T-helper 2 cell treated with Interferon-gamma antibody and Interleukin-4, amounts not matched to agents 5 μg/mL and 100 μg/mL, for 36 hours (primary cell): ENCODE results near the gene HCCS.

ENCODE experiments used
- DNase-seq: peaks from one replicate; pipeline ENCODE4 v3.0.0; 2021; ENCODE audit warnings: low spot score
- H3K27ac Mint-ChIP-seq: one replicate; pipeline ENCODE4 v1.8.0; 2021; ENCODE audit warnings: mild to moderate bottlenecking, mixed read lengths
- H3K27me3 Mint-ChIP-seq: one replicate; pipeline ENCODE4 v1.8.0; 2021; ENCODE audit warnings: low read depth, mixed read lengths
- H3K36me3 Mint-ChIP-seq: one replicate; pipeline ENCODE4 v1.8.0; 2021; ENCODE audit warnings: low read depth, mixed read lengths
- H3K4me1 Mint-ChIP-seq: one replicate; pipeline ENCODE4 v1.8.0; 2021; ENCODE audit warnings: low read depth, mixed read lengths
- H3K4me3 Mint-ChIP-seq: one replicate; pipeline ENCODE4 v1.8.0; 2022; ENCODE audit warnings: mild to moderate bottlenecking, moderate library complexity, mixed read lengths
- H3K9me3 Mint-ChIP-seq: one replicate; pipeline ENCODE4 v1.8.0; 2021; ENCODE audit warnings: mixed read lengths

The HCCS gene

DNA sequence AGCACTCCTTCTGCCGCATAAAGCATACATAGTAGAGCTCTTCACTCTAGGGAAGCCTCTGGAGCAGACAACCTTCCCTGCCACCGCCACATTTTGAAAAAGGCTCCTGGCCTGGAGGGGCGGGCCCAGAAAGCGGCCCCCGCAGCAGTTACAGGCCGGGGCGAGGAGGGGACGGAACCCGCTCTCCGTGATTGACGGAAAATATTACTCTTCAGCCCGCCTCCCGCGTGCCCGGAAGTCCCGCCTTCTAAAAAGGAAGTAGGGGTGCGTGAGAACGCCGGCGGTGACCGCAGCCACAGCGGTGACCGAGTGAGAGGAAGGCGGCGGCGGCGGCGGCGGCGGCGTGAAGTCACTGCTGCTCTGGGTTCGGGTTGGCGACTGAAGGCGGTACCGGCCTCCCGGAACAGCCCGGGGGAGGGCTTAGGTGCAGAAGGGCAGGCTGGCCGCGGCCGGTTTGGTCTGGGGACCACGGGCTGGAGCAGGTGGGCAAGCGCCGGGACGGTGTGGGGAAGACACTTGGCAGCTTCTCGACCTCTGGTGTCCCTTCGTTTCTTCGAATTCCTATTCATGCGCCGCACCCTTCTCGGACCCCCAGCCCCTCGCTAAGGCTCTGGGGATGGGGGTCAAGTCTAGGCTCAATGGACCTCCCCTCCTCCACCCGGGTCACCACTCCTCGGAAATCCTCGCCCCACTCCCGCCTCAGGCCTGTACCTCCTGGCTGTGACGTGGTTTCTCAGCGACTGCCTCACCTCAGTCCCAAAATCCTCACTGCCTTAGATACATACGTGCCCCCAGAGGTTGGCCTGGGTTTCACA, at the start of gene HCCS:
Gene HCCS, plus strand, starts transcription at position 296 of the 815 bp plus-strand sequence. CDS start 729 bp downstream, outside the sequence.
- Mint-ChIP-seq H3K36me3 (peaks cover 11% of the 10 kb centered on the region), H3K27me3 (no peaks in the 10 kb centered on the region), H3K4me3 (no peak within 1 kb of the TSS), H3K9me3 (no peaks in the 10 kb centered on the region), H3K27ac (peak within 1 kb of the TSS; percentile 96), H3K4me1 (peaks cover 7% of the 10 kb centered on the region)
- peak; percentile 79 for DNase-seq

DNA sequence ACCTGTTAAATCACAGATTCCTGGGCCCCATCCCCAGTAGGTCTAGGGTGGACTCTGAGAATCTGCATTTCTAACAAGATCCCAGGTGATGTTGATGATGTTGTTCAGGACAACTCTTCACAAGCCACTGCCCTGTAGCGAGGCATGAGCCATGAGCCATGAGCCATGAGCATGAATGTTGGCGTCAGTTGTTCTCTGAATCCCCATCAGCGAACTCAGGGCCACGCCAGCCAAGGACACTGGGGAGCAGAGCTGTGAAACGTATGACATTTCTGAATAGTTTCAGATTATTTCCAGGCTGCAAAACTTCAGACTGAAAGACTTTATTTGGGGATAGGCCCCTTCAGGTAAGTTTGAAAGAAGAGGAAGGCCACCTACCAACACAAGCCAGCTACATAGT, 46.9 kb upstream of the HCCS start:
- DNase-seq, result no peak
- Mint-ChIP-seq H3K36me3 (no peaks in the 10 kb centered on the region), H3K9me3 (no peaks in the 10 kb centered on the region), H3K27ac (no peak overlapping the region), H3K27me3 (no peaks in the 10 kb centered on the region), H3K4me3 (no peak overlapping the region), H3K4me1 (no peaks in the 10 kb centered on the region)

DNA sequence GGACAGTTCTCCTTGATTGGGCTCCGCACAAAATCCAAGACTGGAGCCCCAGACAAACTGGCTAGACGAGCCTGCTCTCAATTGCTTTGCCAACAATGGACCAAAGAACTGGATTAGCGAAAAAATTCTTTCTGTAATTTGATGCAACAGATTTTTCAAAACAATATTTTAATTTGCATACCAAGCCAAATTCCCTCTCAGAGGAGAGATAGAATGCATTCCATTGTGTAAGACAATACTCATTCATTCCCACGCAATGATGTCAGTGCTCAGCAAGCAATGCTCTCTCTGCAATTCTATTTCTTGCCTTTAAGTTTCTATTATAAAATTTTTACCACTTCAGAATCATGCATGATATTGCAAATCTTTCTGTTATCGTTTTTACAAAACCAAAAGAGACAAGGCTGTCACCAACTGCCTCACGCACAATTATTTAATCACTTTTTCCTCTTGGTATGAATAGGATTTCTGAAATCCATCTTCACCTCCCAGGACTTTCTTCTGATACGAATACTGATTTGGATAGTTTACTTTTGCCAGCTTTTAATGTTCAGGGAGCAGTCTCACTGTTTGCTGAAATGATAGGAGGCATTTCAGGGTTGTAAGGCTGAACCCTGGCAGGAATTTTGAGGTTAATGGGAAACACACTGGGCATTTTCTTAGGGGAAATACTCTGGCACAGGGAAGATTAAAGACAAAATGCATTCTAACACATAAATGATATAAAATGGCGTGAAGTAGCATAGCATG, 46.1 kb upstream of the HCCS start:
- no peaks in the 10 kb centered on the region for H3K36me3 Mint-ChIP-seq
- no peaks in the 10 kb centered on the region for H3K27me3 Mint-ChIP-seq
- H3K4me1 Mint-ChIP-seq, result no peaks in the 10 kb centered on the region
- DNase-seq, result no peak
- no peak overlapping the region for H3K27ac Mint-ChIP-seq
- no peaks in the 10 kb centered on the region for H3K9me3 Mint-ChIP-seq
- no peak overlapping the region for H3K4me3 Mint-ChIP-seq

DNA sequence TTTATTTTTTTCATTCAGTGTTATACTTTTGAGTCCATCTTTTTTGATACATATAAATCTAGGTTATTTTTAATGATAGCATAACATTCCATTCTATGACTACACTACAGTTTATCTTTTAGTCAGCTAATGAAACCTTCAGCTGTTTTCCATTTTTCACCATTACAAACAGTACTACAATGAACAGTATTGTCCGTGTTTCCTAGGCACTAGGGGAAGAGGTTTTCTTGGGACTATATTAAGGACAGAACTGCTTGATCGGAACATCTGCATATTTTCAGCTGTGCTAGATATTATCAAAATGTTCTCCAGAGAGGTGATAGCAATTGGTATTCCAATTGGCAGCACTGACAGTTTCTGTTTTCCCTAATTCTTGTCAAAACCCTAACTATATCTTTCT, 44.3 kb upstream of the HCCS start:
- DNase-seq, result no peak
- H3K27ac Mint-ChIP-seq, result no peak overlapping the region
- no peaks in the 10 kb centered on the region for H3K36me3 Mint-ChIP-seq
- no peaks in the 10 kb centered on the region for H3K27me3 Mint-ChIP-seq
- no peaks in the 10 kb centered on the region for H3K9me3 Mint-ChIP-seq
- no peak overlapping the region for H3K4me3 Mint-ChIP-seq
- no peaks in the 10 kb centered on the region for H3K4me1 Mint-ChIP-seq

DNA sequence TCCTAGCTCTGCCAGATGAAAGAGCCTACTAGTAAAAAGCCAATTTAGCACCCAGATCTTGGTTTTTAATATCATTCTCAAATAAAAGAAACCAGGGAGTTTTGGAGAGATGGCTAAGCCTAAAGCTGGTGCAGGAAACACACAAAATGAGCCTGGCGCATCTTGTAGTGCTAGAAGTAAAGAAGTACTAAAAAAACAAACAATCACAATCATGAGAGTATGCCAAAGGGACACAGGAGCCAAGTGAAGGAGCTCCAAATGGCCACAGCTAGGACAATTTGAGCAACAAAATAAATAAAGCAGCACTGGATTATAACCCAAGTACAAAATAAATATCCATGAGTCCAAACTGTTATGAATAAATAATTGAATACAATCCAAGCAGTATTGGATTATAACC, 37.8 kb upstream of the HCCS start:
- no peaks in the 10 kb centered on the region for H3K4me1 Mint-ChIP-seq
- no peaks in the 10 kb centered on the region for H3K36me3 Mint-ChIP-seq
- no peak for DNase-seq
- H3K27me3 Mint-ChIP-seq, result no peaks in the 10 kb centered on the region
- no peak overlapping the region for H3K27ac Mint-ChIP-seq
- H3K4me3 Mint-ChIP-seq, result no peak overlapping the region
- H3K9me3 Mint-ChIP-seq, result no peaks in the 10 kb centered on the region

DNA sequence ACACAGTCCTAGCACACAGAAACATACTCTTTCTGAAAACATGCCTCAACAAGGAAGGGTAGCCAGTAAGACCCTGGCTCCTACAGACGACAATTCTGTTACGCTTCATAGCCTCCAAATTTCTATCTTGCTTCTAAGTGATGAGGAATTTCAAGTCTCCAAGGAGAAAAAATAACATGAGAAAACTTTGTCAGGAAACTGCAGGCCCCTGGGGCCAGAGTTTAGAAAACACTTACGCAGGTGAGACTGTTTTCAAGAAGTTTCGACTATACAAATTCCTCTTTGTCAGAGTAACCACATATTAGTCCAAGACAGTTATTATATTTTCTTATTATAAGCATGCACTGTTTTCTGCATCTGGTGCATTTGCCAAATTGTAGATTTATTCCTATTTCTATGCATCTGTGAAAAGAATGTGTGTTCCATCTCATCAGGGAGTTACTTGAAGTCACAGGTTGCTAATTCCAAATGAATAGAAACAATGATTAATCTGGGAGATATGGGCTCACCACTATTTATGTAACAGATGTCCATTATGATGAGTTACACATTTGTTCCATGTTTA, 30.3 kb upstream of the HCCS start:
- Mint-ChIP-seq H3K9me3 (no peaks in the 10 kb centered on the region), H3K4me1 (no peaks in the 10 kb centered on the region), H3K27me3 (no peaks in the 10 kb centered on the region), H3K36me3 (no peaks in the 10 kb centered on the region), H3K4me3 (no peak overlapping the region), H3K27ac (no peak overlapping the region)
- DNase-seq, result no peak

DNA sequence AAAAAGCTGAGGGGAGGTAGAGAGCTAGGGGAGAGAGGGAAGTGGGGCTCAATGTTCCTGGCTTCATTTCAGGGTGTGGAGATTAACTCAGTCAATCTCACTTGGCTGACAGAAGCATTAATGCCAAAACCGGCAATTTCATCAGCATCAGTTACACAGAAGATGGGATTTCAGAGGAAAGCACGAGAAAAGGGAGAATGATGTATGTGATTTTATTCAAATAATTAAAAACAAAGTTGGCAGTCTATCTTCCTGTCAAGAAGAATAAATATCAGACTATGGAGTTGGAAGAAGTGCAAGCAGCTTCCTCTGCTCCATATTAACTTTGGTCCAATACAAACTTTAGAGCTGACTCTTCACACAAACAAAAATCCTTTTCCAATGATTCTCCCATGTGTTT, 29.6 kb upstream of the HCCS start:
- Mint-ChIP-seq H3K36me3 (no peaks in the 10 kb centered on the region), H3K27ac (no peak overlapping the region)

DNA sequence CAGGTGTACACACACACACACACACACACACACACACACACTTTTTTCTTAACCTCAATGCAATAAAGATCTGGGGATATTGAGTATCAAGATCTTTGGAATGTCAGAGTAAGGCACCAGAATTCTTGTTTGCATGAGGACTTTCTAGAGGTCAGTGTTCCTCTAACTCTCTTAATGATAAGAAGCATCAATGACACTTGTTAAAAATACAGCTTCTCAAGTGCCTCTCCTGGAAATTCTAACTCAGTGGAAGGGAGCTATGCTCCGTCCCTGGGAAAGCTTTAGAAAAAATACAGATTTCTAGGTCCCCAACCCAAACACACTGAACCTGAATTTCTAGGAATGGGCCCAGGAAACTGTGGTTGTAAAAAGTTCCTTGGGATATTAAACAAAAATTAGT, 25.8 kb upstream of the HCCS start:
- Mint-ChIP-seq H3K27ac (no peak overlapping the region), H3K4me3 (no peak overlapping the region), H3K36me3 (no peaks in the 10 kb centered on the region), H3K9me3 (peaks cover 7% of the 10 kb centered on the region), H3K27me3 (no peaks in the 10 kb centered on the region), H3K4me1 (no peaks in the 10 kb centered on the region)
- DNase-seq, result no peak

More for the DNA sequence above, 29.6 kb upstream of the HCCS start:
- no peaks in the 10 kb centered on the region for H3K9me3 Mint-ChIP-seq
- no peaks in the 10 kb centered on the region for H3K27me3 Mint-ChIP-seq
- H3K4me3 Mint-ChIP-seq, result no peak overlapping the region
- H3K4me1 Mint-ChIP-seq, result no peaks in the 10 kb centered on the region
- DNase-seq, result no peak

DNA sequence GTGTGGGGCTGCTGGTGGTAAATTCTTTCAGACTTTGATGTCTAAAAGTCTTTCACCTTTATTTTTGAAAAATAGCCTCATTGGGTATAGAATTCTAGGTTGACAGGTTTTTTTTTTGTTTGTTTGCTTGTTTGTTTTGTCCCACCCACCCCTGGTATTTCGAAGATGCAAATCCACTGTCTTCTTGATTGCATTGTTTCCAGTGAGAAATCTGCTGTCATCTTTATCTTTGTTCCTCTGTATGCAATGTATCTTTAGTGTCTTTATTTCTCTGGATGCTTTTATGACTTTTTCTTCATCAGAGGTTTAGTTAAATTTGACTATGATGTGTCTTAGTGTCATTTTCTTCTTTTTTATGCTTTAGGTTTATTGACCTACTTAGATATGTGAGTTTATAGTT, 21.3 kb upstream of the HCCS start:
- Mint-ChIP-seq H3K36me3 (no peaks in the 10 kb centered on the region), H3K9me3 (peaks cover 13% of the 10 kb centered on the region), H3K4me1 (no peaks in the 10 kb centered on the region), H3K27ac (no peak overlapping the region), H3K4me3 (no peak overlapping the region), H3K27me3 (no peaks in the 10 kb centered on the region)
- DNase-seq, result no peak

DNA sequence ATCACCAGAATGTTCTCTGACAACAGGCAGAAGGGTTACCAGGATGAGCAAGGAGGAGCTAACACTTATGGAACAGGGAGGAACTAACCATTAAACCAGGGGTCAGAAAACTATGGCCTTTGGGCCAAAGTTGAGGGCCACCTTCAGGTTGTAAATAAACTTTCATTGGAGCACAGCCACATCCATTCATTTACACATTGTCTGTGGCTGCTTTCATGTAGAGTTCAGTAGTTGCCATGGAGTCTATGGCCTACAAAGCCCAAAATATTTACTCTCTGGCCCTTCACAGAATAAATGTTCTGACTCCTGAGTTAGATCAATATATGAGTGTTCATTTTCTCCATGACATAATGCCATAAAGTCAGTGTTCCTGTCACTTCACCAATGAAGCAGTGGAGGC, 13.2 kb upstream of the HCCS start:
- Mint-ChIP-seq H3K27ac (no peak overlapping the region), H3K27me3 (no peaks in the 10 kb centered on the region), H3K4me3 (no peak overlapping the region), H3K4me1 (no peaks in the 10 kb centered on the region), H3K36me3 (no peaks in the 10 kb centered on the region), H3K9me3 (no peaks in the 10 kb centered on the region)
- no peak for DNase-seq

DNA sequence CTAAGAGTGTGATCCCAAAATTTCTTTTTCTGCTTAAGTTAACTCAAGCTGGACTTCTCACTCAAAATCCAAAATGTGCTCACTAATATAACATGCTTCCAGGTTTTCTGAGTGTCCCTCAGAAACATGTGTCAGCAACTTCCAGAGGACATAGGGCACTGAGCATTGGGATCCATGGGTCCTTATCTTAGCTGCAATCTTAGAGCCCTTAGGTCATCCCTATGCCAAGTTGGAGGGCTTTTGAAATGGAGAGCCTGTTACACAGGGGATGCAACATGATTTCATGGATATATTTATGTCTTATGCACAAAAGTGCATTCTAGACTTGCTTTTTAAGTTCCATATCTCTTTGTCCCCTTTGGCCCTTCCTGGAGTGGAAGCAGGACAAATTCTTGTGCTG, 11.7 kb upstream of the HCCS start:
- no peak overlapping the region for H3K27ac Mint-ChIP-seq
- H3K36me3 Mint-ChIP-seq, result no peaks in the 10 kb centered on the region
- H3K4me1 Mint-ChIP-seq, result no peaks in the 10 kb centered on the region
- no peak overlapping the region for H3K4me3 Mint-ChIP-seq
- no peak for DNase-seq
- H3K9me3 Mint-ChIP-seq, result no peaks in the 10 kb centered on the region
- H3K27me3 Mint-ChIP-seq, result no peaks in the 10 kb centered on the region

DNA sequence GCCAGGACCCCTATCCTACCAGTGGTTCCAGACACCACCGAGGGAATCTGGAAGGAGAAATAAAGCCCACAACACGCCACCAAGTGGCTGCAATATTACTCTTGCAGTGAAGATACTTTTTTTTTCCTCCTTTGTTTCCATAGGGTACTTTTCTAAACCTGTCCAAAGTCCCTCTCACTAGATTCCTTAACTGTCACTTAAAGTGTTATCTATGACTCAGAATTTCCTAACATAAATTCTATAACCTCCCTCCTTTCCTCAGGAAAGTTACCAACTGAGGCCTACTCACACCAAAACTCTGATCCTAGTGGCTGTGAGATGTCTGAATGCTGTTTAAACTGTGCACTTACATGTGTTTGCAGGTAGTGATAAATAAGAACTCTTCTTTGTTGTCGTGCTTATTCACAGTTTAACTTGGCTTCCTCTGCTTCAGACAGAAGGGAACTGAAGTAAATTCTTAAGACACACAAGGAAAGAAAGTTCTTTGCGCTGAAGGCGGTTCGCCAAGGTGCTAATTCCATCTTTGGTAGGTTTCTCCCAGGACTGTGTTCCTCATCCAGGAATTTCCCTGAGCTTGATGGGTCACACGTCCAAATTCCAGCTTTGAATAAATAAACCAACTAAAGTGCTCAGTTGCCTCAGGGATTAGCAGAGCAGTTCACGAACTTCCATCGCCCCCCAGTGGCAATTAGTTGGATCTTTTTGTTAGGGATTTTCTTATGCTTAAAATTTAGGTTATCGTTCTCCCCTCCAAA, 10.7 kb upstream of the HCCS start:
- Mint-ChIP-seq H3K9me3 (no peaks in the 10 kb centered on the region), H3K27ac (no peak overlapping the region), H3K36me3 (no peaks in the 10 kb centered on the region), H3K27me3 (no peaks in the 10 kb centered on the region), H3K4me1 (no peaks in the 10 kb centered on the region), H3K4me3 (no peak overlapping the region)
- no peak for DNase-seq

DNA sequence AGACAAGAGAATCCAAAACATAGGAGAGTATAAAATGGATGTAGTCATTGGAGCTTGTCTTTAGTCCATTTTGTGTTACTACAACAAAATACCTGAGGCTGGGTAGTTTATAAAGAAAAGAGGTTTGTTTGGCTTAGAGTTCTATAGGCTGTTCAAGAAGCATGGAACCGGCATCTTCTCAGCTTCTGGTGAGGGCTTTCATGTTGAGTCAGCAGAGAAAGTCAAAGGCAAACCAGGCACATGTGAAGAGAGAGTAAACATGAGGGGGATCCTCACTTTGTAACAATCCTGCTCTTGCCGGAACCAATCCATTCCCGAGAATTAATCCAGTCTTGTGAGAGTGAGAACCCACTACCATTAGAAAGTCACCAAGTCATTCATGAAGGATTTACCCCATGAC, 8.1 kb upstream of the HCCS start:
- no peaks in the 10 kb centered on the region for H3K4me1 Mint-ChIP-seq
- no peaks in the 10 kb centered on the region for H3K27me3 Mint-ChIP-seq
- H3K9me3 Mint-ChIP-seq, result no peaks in the 10 kb centered on the region
- no peaks in the 10 kb centered on the region for H3K36me3 Mint-ChIP-seq
- DNase-seq, result no peak
- no peak overlapping the region for H3K27ac Mint-ChIP-seq
- no peak overlapping the region for H3K4me3 Mint-ChIP-seq

DNA sequence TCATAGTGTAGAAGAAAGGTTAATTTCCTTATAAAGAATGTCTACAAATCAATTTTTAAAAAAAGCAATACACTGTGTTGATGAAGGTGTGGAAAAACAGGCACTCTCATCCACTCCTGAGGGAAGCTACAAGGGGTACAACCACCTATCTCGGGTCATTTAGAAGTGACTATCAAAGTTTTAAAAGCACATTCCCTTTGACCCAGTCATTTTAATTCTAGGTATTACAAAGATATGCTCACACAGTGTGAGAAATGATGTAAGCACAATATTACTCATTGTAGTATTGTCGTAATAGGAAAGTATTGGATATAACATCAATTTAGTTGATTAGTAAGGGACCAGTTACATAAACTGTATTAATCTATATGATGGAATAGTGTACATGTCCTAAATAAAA, 7.4 kb upstream of the HCCS start:
- DNase-seq, result no peak
- Mint-ChIP-seq H3K9me3 (no peaks in the 10 kb centered on the region), H3K4me3 (no peak overlapping the region), H3K4me1 (no peaks in the 10 kb centered on the region), H3K27me3 (no peaks in the 10 kb centered on the region), H3K27ac (no peak overlapping the region), H3K36me3 (no peaks in the 10 kb centered on the region)
